Tibial artery (tissue), 4 donors: ENCODE measurements around the gene GAB1.

Source experiments
- DNase-seq, 2 donors: peaks; one replicate each; pipeline ENCODE4 v3.0.0-alpha.2; 2019
- H3K27ac ChIP-seq, 2 donors: fragments of 200-600 bp; sonication (generic) in 1 of 2; 1 replicate in 1 of 2; 2 replicates in 1 of 2; pipeline ENCODE4 v1.5.1; 2018 to 2019; ENCODE audit warnings: mild to moderate bottlenecking in 1 of 2
- H3K27me3 ChIP-seq, 2 donors: fragments of 200-600 bp; sonication (generic) in 1 of 2; one replicate each; pipeline versions ENCODE4 v1.5.1 to v1.6.0; 2016 to 2019
- H3K36me3 ChIP-seq, 3 donors: fragments of 200-600 bp; sonication (generic) in 2 of 3; one replicate each; pipeline ENCODE4 v1.5.1; 2016 to 2019; ENCODE audit warnings: mild to moderate bottlenecking in 2 of 3
- H3K4me1 ChIP-seq, 4 donors: fragments of 200-600 bp; sonication (generic) in 2 of 4; 1 replicate in 3 of 4; 2 replicates in 1 of 4; pipeline ENCODE4 v1.5.1; 2016 to 2019
- H3K4me3 ChIP-seq, 2 donors: fragments of 200-600 bp; sonication (generic) in 1 of 2; 1 replicate in 1 of 2; 2 replicates in 1 of 2; pipeline ENCODE4 v1.5.1; 2018 to 2019; ENCODE audit warnings: mild to moderate bottlenecking in 2 of 2
- H3K9me3 ChIP-seq, 3 donors: fragments of 200-600 bp; sonication (generic) in 1 of 3; one replicate each; pipeline ENCODE4 v1.5.1; 2016 to 2019
- intact Hi-C: fragments of 100-400 bp; cut with DNase I; formaldehyde crosslinking; loops from one replicate; pipeline ENCODE4 v1.15.0; 2023; ENCODE audit warnings: low total_unique reads
- TF ChIP-seq, protein P1 (sequence below), 2 experiments: fragments of 200-600 bp in 1 of 2; fragments of 450-650 bp in 1 of 2; IDR thresholded peaks; one replicate each; pipeline ENCODE4 v1.5.1; 2017 to 2019; ENCODE audit warnings: antibody characterized with exemption in 2 of 2, mild to moderate bottlenecking in 1 of 2, moderate library complexity in 1 of 2

Gene GAB1

GRCh38 chr4:143358419-143358818 is 21.7 kb downstream of the GAB1 start:
- Histone ChIP-seq H3K4me1 (peaks cover 0 to 100% (median 63%) of the 10 kb centered on the region in 4 donors), H3K9me3 (no peaks in the 10 kb centered on the region), H3K27ac (peak overlapping the region; percentile 68 to 70), H3K27me3 (no peaks in the 10 kb centered on the region), H3K36me3 (no peaks in the 10 kb centered on the region), H3K4me3 (no peak overlapping the region)
- TF ChIP-seq, protein P1, sequence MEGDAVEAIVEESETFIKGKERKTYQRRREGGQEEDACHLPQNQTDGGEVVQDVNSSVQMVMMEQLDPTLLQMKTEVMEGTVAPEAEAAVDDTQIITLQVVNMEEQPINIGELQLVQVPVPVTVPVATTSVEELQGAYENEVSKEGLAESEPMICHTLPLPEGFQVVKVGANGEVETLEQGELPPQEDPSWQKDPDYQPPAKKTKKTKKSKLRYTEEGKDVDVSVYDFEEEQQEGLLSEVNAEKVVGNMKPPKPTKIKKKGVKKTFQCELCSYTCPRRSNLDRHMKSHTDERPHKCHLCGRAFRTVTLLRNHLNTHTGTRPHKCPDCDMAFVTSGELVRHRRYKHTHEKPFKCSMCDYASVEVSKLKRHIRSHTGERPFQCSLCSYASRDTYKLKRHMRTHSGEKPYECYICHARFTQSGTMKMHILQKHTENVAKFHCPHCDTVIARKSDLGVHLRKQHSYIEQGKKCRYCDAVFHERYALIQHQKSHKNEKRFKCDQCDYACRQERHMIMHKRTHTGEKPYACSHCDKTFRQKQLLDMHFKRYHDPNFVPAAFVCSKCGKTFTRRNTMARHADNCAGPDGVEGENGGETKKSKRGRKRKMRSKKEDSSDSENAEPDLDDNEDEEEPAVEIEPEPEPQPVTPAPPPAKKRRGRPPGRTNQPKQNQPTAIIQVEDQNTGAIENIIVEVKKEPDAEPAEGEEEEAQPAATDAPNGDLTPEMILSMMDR (IDR thresholded peaks at IDR 0.05), result no peak
- intact Hi-C loops, result no loop called here
- DNase-seq, result no peak

- intact Hi-C loops, result no loop called here
- no peak for DNase-seq
- Histone ChIP-seq H3K36me3 (no peaks in the 10 kb centered on the region), H3K27ac (peak overlapping the region; percentile 68 to 70), H3K4me1 (peaks cover 0 to 100% (median 64%) of the 10 kb centered on the region in 4 donors), H3K27me3 (no peaks in the 10 kb centered on the region), H3K4me3 (no peak overlapping the region), H3K9me3 (no peaks in the 10 kb centered on the region)
- TF ChIP-seq, protein P1 (IDR thresholded peaks at IDR 0.05), result no peak
These were observed 22.4 kb downstream of the GAB1 start for GRCh38 chr4:143358923-143359643.

DNA sequence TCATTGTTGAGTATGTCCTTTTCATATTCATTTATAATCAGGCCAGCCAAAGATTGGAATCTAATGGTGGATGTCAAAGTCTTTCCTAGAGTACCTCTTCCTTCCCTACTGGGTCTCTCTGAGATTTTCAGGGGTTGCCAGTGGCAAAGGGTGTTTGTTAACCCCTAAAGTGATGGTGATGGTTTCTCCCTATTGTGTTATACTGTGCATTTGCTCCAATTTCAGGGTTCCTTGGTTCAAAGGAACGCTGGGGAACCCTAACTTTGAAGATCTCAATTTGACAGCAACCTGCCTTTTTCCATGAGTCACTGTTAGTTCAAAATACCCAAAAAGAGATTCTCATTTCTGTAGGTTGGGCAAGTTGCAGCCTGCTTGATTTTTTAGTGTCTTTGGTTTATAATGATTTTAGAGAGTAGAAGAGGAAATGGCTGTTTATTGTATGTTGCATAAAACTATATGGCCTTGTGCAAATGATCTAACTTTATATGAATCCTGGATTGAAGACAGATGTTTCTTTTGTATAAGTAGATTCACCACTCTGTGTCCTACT is 23.0 kb downstream of the GAB1 start:
- Histone ChIP-seq H3K4me3 (no peak overlapping the region), H3K9me3 (no peaks in the 10 kb centered on the region)

GRCh38 chr4:143360838-143361625 is 24.4 kb downstream of the GAB1 start:
- DNase-seq, result no peak
- TF ChIP-seq, protein P1 (IDR thresholded peaks at IDR 0.05), result no peak
- peak overlapping the region; percentile 11 to 29 for H3K4me3 ChIP-seq
- intact Hi-C loops, result no loop called here
- H3K27ac ChIP-seq, result peak overlapping the region; percentile 68 to 70
- no peaks in the 10 kb centered on the region for H3K27me3 ChIP-seq
- H3K36me3 ChIP-seq, result no peaks in the 10 kb centered on the region
- H3K9me3 ChIP-seq, result no peaks in the 10 kb centered on the region
- peaks cover 0 to 85% (median 49%) of the 10 kb centered on the region in 4 donors for H3K4me1 ChIP-seq

More for the DNA sequence above, 23.0 kb downstream of the GAB1 start:
- H3K36me3 ChIP-seq, result no peaks in the 10 kb centered on the region
- intact Hi-C loops, result no loop called here
- H3K27ac ChIP-seq, result peak overlapping the region; percentile 68 to 70
- no peak for DNase-seq
- TF ChIP-seq, protein P1 (IDR thresholded peaks at IDR 0.05), result no peak
- no peaks in the 10 kb centered on the region for H3K27me3 ChIP-seq
- peaks cover 0 to 98% (median 61%) of the 10 kb centered on the region in 4 donors for H3K4me1 ChIP-seq

DNA sequence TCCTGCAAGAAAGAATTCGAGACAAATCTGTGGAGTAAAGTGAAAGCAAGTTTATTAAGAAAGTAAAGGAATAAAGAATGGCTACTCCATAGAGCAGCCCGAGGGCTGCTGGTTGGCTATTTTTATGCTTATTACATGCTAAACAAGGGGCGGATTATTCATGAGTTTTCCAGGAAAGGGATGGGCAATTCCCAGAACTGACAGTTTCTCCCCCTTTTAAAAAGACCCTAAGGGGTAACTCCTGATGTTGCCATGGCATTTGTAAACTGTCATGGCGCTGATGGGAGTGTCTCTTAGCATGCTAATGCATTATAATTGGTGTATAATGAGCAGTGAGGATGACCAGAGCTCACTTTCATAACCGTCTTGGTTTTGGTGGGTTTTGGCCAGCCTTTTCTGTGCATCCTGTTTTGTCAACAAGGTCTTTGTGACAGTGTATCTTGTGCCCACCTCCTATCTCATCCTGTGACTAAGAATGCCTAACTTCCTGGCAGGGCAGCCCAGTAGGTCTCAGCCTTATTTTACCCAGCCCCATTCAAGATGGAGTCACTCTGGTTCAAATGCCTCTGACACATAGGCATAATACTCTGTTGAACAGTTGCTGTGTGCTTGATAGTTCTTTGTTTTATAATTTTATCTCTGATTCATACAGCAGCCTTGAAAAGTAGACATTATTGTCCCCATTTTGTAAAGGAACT is 25.8 kb downstream of the GAB1 start:
- no peaks in the 10 kb centered on the region for H3K27me3 ChIP-seq
- DNase-seq, result no peak
- peaks cover 0 to 71% (median 39%) of the 10 kb centered on the region in 4 donors for H3K4me1 ChIP-seq
- no peaks in the 10 kb centered on the region for H3K9me3 ChIP-seq
- no peaks in the 10 kb centered on the region for H3K36me3 ChIP-seq
- TF ChIP-seq, protein P1 (IDR thresholded peaks at IDR 0.05), result no peak
- H3K4me3 ChIP-seq, result no peak overlapping the region
- intact Hi-C loops, result no loop called here
- H3K27ac ChIP-seq, result peak overlapping the region; percentile 68 to 70
